Esophagus muscularis mucosa (tissue), 3 donors: ENCODE data around the gene ENTREP3.

Experiments used
- CTCF ChIP-seq, 3 experiments: fragments of 200-600 bp in 2 of 3; fragments of 450-650 bp in 1 of 3; sonication (generic) in 2 of 3; IDR thresholded peaks; one replicate each; pipeline ENCODE4 v1.5.1; 2017 to 2019; ENCODE audit warnings: antibody characterized with exemption in 3 of 3, mild to moderate bottlenecking in 2 of 3, moderate library complexity in 1 of 3
- EP300 ChIP-seq: sonication (generic); formaldehyde crosslinking; IDR thresholded peaks from one replicate; pipeline ENCODE4 v1.6.1; 2017; ENCODE audit warnings: antibody characterized with exemption

- no peak for TF ChIP-seq CTCF (IDR thresholded peaks at IDR 0.05)
- TF ChIP-seq EP300 = no peak
Observed at GRCh38 chr1:155269381-155269780, 14.1 kb upstream of the ENTREP3 start.
